Gastrocnemius medialis (tissue), 4 donors: ENCODE measurements around the gene LPCAT1. TPM values are rescaled to one million over a fixed set of nuclear protein-coding genes. Genes with fewer than 3 reads are reported as not detected.

ENCODE experiments used
- ATAC-seq, 2 donors: fragments of 150-250 bp; one replicate each; pipeline ENCODE4 v1.9.1; 2016
- DNase-seq, 2 donors: peaks; one replicate each; pipeline ENCODE4 v3.0.0-alpha.2; 2019
- H3K27ac ChIP-seq, 4 donors: fragments of 200-600 bp; sonication (generic); 1 replicate in 1 of 4; 2 replicates in 3 of 4; pipeline ENCODE4 v1.5.1; 2016 to 2018; ENCODE audit warnings: mild to moderate bottlenecking in 2 of 4, moderate library complexity in 1 of 4
- H3K27me3 ChIP-seq, 3 donors: fragments of 200-600 bp; sonication (generic) in 2 of 3; 1 replicate in 1 of 3; 2 replicates in 2 of 3; pipeline versions ENCODE4 v1.5.1 to v1.6.0; 2016 to 2019; ENCODE audit warnings: mild to moderate bottlenecking in 1 of 3, moderate library complexity in 1 of 3
- H3K36me3 ChIP-seq, 2 donors: fragments of 200-600 bp; sonication (generic) in 1 of 2; one replicate each; pipeline ENCODE4 v1.5.1; 2017 to 2018
- H3K4me1 ChIP-seq, 2 donors: fragments of 200-600 bp; sonication (generic) in 1 of 2; one replicate each; pipeline ENCODE4 v1.5.1; 2016 to 2017; ENCODE audit warnings: mild to moderate bottlenecking in 2 of 2
- H3K4me3 ChIP-seq, 4 donors: fragments of 200-600 bp; sonication (generic) in 3 of 4; 1 replicate in 1 of 4; 2 replicates in 3 of 4; pipeline ENCODE4 v1.5.1; 2016 to 2019; ENCODE audit warnings: mild to moderate bottlenecking in 2 of 4
- H3K9me3 ChIP-seq, 3 donors: fragments of 200-600 bp; sonication (generic) in 2 of 3; 1 replicate in 1 of 3; 2 replicates in 2 of 3; pipeline ENCODE4 v1.5.1; 2016 to 2019
- POLR2A ChIP-seq, 2 donors: fragments of 450-650 bp; IDR thresholded peaks; one replicate each; pipeline ENCODE4 v1.6.1; 2017; ENCODE audit warnings: antibody characterized with exemption in 2 of 2, mild to moderate bottlenecking in 2 of 2, moderate library complexity in 2 of 2
- in situ Hi-C, 4 donors: fragments of 200-750 bp; cut with MboI; loops; one replicate each; pipeline versions ENCODE4 v1.15.0 to v1.8.0; 2017; ENCODE audit warnings: low sequenced_read_pairs in 4 of 4
- intact Hi-C: fragments of 100-400 bp; cut with DNase I; formaldehyde crosslinking; loops from one replicate; pipeline ENCODE4 v1.15.1; 2023; ENCODE audit warnings: low total_unique reads
- total RNA-seq, 4 donors: library from RNA; depleted of rRNA; stranded (reverse); fragments of >200 nt; gene quantifications; one replicate each; pipeline versions ENCODE4 v1.1.0 to v1.2.3, GENCODE V29; 2016
- TF ChIP-seq, protein P1 (sequence below), 5 experiments: fragments of 450-650 bp in 3 of 5; fragments of 200-600 bp in 2 of 5; sonication (generic) in 2 of 5; IDR thresholded peaks in 4 of 5; conservative IDR thresholded peaks in 1 of 5; 1 replicate in 4 of 5; 2 replicates in 1 of 5; pipeline ENCODE4 v1.5.1; 2016 to 2019; ENCODE audit warnings: antibody characterized with exemption in 5 of 5, mild to moderate bottlenecking in 3 of 5, moderate library complexity in 3 of 5

LPCAT1 gene
- total RNA-seq, 4 donors from 2014 or later: 1.4 to 9.2 (median 4.2) TPM

DNA sequence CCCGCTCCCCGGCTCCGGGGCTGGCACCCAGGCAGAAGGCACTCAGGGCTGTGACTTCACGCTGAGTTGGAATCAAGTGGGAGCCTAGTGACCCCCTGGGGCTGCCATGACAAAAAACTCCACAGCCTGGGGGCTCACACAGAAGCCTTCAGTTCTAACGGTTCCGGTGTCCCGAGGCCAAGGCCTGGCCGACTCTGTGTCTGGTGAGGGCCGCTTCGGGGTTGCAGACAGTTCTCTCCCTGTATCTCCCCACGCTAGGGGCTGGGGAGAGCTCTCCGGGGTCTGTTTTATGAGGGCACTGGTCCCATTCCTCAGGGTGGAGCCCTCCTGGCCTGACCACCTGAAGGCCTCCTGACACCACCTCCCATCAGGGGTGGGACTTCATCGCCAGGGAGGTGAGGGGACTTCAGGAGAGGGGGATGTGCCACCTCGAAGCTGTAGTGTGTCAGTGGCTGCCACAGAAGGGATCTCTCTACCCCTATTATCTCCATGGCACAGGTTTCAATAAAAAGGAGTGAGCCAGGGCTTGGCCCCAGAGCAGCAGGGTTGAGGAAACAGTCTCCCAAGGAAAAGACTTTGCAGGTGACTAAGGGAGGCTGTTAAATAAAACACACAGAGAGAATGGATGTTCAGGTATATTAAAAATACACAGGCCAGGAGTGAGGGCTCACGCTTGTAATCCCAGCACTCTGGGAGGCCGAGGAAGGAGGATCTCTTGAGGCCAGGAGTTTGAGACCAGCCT, 77.0 kb downstream of the LPCAT1 start:
- DNase-seq (no peak), ATAC-seq (no peak)
- Histone ChIP-seq H3K4me1 (no peaks in the 10 kb centered on the region), H3K36me3 (no peaks in the 10 kb centered on the region), H3K4me3 (no peak overlapping the region), H3K9me3 (no peaks in the 10 kb centered on the region), H3K27me3 (peaks cover 41 to 64% (median 51%) of the 10 kb centered on the region in 3 donors), H3K27ac (no peak overlapping the region)
- intact Hi-C loops: no loop called here
- TF ChIP-seq, protein P1, sequence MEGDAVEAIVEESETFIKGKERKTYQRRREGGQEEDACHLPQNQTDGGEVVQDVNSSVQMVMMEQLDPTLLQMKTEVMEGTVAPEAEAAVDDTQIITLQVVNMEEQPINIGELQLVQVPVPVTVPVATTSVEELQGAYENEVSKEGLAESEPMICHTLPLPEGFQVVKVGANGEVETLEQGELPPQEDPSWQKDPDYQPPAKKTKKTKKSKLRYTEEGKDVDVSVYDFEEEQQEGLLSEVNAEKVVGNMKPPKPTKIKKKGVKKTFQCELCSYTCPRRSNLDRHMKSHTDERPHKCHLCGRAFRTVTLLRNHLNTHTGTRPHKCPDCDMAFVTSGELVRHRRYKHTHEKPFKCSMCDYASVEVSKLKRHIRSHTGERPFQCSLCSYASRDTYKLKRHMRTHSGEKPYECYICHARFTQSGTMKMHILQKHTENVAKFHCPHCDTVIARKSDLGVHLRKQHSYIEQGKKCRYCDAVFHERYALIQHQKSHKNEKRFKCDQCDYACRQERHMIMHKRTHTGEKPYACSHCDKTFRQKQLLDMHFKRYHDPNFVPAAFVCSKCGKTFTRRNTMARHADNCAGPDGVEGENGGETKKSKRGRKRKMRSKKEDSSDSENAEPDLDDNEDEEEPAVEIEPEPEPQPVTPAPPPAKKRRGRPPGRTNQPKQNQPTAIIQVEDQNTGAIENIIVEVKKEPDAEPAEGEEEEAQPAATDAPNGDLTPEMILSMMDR (IDR thresholded peaks at IDR 0.05 in 4 of 5, conservative IDR thresholded peaks at IDR 0.05 in 1 of 5): no peak
- no peak for TF ChIP-seq POLR2A (IDR thresholded peaks at IDR 0.05)
- in situ Hi-C loops: no loop called here

DNA sequence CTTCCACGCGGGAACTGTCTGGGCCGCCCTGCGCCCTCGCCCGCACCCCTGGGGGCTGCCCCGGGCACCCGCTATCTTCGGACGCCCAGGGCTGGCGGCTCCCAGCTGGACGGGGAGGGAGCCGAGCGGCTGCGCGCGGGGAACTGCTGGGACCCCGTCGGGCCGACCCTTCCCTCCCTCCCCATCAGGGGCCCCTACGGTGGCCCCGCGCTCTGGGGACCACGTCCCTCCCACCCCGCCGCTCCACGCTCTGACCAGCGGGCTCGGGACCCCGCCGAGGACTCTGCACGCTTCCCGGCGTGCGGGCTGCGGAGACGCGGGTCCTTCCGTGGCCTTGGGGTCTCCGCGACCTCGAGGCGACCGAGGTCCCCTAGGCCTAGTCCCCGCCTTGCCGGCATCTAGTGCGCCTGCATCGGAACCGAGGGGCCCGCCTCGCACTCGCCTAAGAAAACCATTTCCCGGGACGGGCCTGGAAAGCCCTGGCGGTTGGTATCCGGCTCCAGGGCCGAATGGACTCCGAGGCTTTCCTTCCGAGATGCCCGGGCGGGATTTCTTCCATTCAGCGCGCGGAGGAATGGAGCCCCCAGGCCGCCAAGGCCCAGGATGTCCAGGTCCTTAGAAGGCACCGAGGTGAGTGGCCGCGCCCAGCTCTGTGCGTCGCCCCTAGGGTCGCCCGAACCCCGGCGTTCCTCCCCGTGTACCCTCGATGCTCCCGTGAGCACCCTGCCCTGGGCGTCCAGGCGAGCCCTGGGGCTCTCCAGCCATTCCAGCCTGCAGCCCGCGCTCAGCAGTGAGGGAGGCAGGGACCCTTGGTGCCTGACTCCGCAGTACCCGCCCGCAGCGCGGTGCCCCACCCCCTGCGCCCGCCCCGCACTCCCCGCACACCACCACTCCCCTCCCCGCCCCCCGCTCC, 77.8 kb downstream of the LPCAT1 start:
- TF ChIP-seq POLR2A (IDR thresholded peaks at IDR 0.05): no peak
- TF ChIP-seq, protein P1 (IDR thresholded peaks at IDR 0.05 in 4 of 5, conservative IDR thresholded peaks at IDR 0.05 in 1 of 5): no peak
- Histone ChIP-seq H3K27me3 (peaks cover 41 to 64% (median 53%) of the 10 kb centered on the region in 3 donors), H3K9me3 (no peaks in the 10 kb centered on the region), H3K36me3 (no peaks in the 10 kb centered on the region), H3K27ac (no peak overlapping the region), H3K4me1 (no peaks in the 10 kb centered on the region), H3K4me3 (no peak overlapping the region)
- in situ Hi-C loops (no loop called here), intact Hi-C loops (no loop called here)
- DNase-seq: no peak
- ATAC-seq: no peak

DNA sequence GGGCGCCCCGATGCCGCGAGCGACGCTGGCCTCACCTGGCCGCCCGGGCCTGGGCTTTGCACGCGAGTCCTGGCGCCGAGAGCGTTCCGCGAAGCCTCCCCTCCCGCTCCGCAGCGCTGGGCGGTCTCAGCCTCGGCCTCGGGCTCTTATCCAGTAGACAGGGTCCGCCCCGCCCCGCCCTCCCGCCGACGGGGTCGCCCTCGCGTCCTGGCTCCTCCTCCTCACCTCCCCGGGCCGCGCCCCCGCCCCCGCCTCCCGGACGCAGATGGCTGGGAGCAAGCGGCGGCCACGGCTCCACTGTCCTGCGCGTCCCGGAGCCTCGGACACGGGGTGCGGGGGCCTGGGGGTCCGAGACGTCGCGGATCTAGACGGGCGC, 78.5 kb downstream of the LPCAT1 start, which contains the start of gene SLC6A3:
TSS of gene SLC6A3 (minus strand) at position 128 of the 376 bp plus-strand sequence. CDS start 2,243 bp downstream, outside the sequence.
- Histone ChIP-seq H3K27me3 (peaks cover 41 to 64% (median 53%) of the 10 kb centered on the region in 3 donors), H3K27ac (no peak within 1 kb of the TSS), H3K9me3 (no peaks in the 10 kb centered on the region), H3K4me1 (no peaks in the 10 kb centered on the region), H3K4me3 (no peak within 1 kb of the TSS), H3K36me3 (no peaks in the 10 kb centered on the region)
- intact Hi-C loops: no loop called here
- TF ChIP-seq, protein P1 (IDR thresholded peaks at IDR 0.05 in 4 of 5, conservative IDR thresholded peaks at IDR 0.05 in 1 of 5): no peak
- no peak for TF ChIP-seq POLR2A (IDR thresholded peaks at IDR 0.05)
- no peak for ATAC-seq
- in situ Hi-C loops: no loop called here
- DNase-seq: no peak

DNA sequence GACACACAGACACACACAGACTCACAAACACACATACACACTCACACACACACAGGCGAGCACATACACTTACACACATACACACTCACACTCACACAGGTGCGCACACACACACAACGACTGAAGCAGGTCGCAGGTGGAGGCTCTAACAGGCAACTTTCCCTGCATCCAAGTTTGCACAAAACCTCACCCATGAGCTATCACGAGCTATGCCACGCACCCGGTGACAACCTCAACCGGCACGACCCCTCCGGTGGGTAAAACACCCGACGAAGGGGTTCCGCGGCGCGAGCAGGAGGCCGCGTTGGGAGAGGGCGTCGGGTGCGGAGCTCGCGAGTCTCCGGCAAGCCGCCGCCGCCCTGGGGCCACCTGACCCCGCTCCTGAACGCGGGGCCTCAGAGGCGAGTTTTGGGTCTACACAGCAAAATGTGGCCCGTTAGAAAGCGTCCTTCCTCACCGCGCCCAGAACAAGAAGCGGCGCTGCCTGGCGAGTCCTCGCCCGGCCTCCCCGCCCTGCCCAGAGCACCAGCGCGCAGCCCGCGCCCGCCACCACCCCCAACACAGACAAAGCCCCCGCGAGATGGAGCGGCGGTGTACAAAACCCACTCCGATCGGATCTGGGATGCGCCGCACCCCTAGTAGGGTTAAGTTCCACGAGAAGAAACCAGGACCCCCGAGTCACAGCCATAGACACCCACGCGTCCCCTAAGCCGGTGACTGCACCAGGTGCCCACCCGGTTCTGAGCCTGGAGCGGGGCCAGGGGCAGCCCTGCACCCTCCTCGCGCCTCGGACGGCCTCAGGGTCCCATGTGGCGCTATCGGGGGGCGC, 79.2 kb downstream of the LPCAT1 start:
- Histone ChIP-seq H3K4me3 (no peak overlapping the region), H3K4me1 (no peaks in the 10 kb centered on the region), H3K9me3 (no peaks in the 10 kb centered on the region), H3K27me3 (peaks cover 46 to 64% (median 53%) of the 10 kb centered on the region in 3 donors), H3K27ac (no peak overlapping the region), H3K36me3 (no peaks in the 10 kb centered on the region)
- DNase-seq (no peak), ATAC-seq (no peak)
- in situ Hi-C loops (no loop called here), intact Hi-C loops (no loop called here)
- TF ChIP-seq, protein P1 (IDR thresholded peaks at IDR 0.05 in 4 of 5, conservative IDR thresholded peaks at IDR 0.05 in 1 of 5): no peak
- TF ChIP-seq POLR2A (IDR thresholded peaks at IDR 0.05): no peak
